Osteocyte (in vitro differentiated cells): ENCODE measurements around the gene SPATS2L. TPM values are rescaled to one million over a fixed set of nuclear protein-coding genes. Genes with fewer than 3 reads are reported as not detected.
A peak's percentile ranks its signal among the peaks of the same experiment; 100 is the strongest.

Experiments used
- DNase-seq: peaks from one replicate; pipeline ENCODE4 v3.0.0; 2021; ENCODE audit warnings: mixed read lengths; ENCODE audit not compliant: unreplicated experiment; ENCODE audit errors: extremely low spot score
- H3K27ac Mint-ChIP-seq: one replicate; pipeline ENCODE4 v1.8.0; 2021; ENCODE audit warnings: mild to moderate bottlenecking, mixed read lengths; ENCODE audit not compliant: unreplicated experiment
- H3K27me3 Mint-ChIP-seq: one replicate; pipeline ENCODE4 v1.8.0; 2021; ENCODE audit warnings: mixed read lengths; ENCODE audit not compliant: unreplicated experiment
- H3K36me3 Mint-ChIP-seq: one replicate; pipeline ENCODE4 v1.8.0; 2021; ENCODE audit warnings: mixed read lengths; ENCODE audit not compliant: unreplicated experiment
- H3K4me1 Mint-ChIP-seq: one replicate; pipeline ENCODE4 v1.8.0; 2021; ENCODE audit warnings: mixed read lengths; ENCODE audit not compliant: unreplicated experiment
- H3K4me3 Mint-ChIP-seq: one replicate; pipeline ENCODE4 v1.8.0; 2021; ENCODE audit warnings: mild to moderate bottlenecking, moderate library complexity, mixed read lengths; ENCODE audit not compliant: unreplicated experiment
- H3K9me3 Mint-ChIP-seq: one replicate; pipeline ENCODE4 v1.8.0; 2021; ENCODE audit warnings: mixed read lengths; ENCODE audit not compliant: unreplicated experiment
- CTCF ChIP-seq: fragments of 200-600 bp; sonication (generic); IDR thresholded peaks from 2 replicates; pipeline ENCODE4 v1.5.0; 2021; ENCODE audit warnings: antibody characterized with exemption, mild to moderate bottlenecking, moderate library complexity
- long read RNA-seq: library from polyadenylated mRNA; unstranded; transcript quantifications from one replicate; pipeline ENCODE4 v2.0.0, GENCODE V29; 2021
- total RNA-seq: library from RNA; stranded (reverse); gene quantifications from 2 replicates; pipeline ENCODE4 v1.2.1, GENCODE V29; 2021

SPATS2L gene
- total RNA-seq: 152 and 155 TPM in 2 replicates
- long read RNA-seq, transcript SPATS2L-223 (3 exons, 745 nt): minor isoform, 5 of 112 reads
- long read RNA-seq, transcript SPATS2L-202 (12 exons, 2,119 nt): major isoform, 14 of 112 reads
- long read RNA-seq, transcript SPATS2L-204 (13 exons, 2,463 nt): minor isoform, 6 of 112 reads
- long read RNA-seq, transcript SPATS2L-209 (13 exons, 2,698 nt): minor isoform, 12 of 112 reads
- long read RNA-seq, partial matches to known transcripts: 43 of 112 reads
- long read RNA-seq, other reads (novel, unspliced or antisense): 29 of 112 reads

DNA sequence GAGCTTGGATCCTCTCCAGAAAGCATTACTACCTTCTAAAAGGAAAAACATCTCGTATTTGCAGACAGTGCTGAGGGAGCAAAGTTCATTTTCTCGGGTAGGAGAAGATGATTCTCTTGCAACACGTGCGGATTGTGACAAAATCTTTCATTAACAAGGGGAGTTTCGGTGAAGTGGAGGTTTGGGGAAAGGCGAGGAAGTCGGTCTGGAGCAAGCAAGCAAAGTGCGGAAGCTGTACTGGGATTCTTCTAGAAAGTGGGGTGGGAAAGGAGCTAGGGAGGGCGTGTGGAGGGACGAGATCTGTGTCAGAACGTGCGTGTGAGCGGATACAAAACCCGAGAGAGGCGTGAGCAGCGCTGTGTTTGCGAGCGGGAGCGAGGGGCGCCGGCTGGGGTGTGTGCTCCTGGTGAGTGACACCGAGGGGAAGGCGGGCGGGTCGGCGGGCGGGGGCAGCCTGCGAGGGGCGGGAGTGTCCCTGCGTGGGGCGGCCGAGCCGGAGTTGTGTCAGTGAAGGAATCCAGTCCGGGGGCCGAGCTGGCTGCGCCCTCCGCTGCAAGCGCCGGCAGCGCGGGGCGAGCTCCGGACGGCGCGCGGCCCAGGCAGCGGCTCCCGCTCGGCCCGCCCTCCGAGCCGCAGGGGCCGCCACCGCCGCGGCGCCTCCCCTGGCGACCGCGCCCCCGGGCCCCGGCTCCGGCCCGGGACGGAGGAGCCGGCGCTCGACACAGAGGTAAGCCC lies at the start of gene SPATS2L:
Gene SPATS2L (plus strand): TSS at position 498 of the 735 bp plus-strand sequence. CDS start 82,552 bp downstream, outside the sequence.
- no peaks in the 10 kb centered on the region for H3K36me3 Mint-ChIP-seq
- no peaks in the 10 kb centered on the region for H3K9me3 Mint-ChIP-seq
- peaks cover 49% of the 10 kb centered on the region for H3K4me1 Mint-ChIP-seq
- H3K27me3 Mint-ChIP-seq: no peaks in the 10 kb centered on the region
- H3K4me3 Mint-ChIP-seq: peak within 1 kb of the TSS; percentile 82
- H3K27ac Mint-ChIP-seq: peak within 1 kb of the TSS; percentile 88
- no peak for TF ChIP-seq CTCF
- peak; percentile 90 for DNase-seq

GRCh38 chr2:200257570-200257969 lies 48.9 kb upstream of the SPATS2L start:
- Mint-ChIP-seq H3K36me3 (no peaks in the 10 kb centered on the region), H3K27me3 (no peaks in the 10 kb centered on the region), H3K9me3 (peaks cover 6% of the 10 kb centered on the region), H3K27ac (no peak overlapping the region), H3K4me3 (no peak overlapping the region), H3K4me1 (peaks cover 26% of the 10 kb centered on the region)
- TF ChIP-seq CTCF: no peak
- no peak for DNase-seq

- Mint-ChIP-seq H3K4me1 (peaks cover 21% of the 10 kb centered on the region), H3K9me3 (peaks cover 6% of the 10 kb centered on the region), H3K27ac (no peak overlapping the region), H3K4me3 (no peak overlapping the region), H3K27me3 (no peaks in the 10 kb centered on the region), H3K36me3 (no peaks in the 10 kb centered on the region)
- no peak for TF ChIP-seq CTCF
- no peak for DNase-seq
Observed at GRCh38 chr2:200258081-200258480, 48.4 kb upstream of the SPATS2L start.

DNA sequence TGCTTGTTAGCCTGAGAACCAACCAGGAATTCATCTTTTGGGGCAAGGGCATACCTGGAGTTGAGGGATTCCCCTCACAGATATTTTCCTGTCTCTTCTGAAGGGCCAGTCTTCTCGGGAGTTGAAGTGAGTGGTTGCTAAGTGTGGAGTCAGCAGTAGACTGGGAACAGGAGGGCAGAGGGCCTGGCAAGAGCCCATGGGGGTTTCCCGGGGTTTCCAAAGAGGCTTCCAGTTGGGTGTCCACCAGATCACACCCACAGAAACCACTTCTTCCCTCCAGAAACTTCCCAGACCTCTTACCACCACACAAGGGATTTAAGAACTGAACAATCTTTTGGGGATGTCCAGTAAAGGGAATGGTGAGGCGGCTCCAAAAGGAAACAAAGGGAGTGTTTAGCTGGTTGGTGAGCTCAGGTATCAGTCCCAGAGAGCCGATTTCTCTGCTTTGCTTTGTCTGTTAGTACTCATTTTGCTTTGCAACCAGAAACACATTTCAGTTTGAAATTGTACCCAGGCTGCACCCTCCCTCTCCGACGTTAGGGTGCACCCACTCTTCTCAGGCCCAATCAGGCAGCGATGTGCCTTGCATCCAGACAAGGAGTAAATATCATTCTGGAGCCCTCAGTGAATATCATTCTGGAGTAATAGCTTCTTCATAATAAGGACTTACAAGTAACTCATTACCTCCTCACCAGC lies 47.5 kb upstream of the SPATS2L start:
- Mint-ChIP-seq H3K4me1 (peaks cover 12% of the 10 kb centered on the region), H3K27me3 (no peaks in the 10 kb centered on the region), H3K4me3 (no peak overlapping the region), H3K36me3 (no peaks in the 10 kb centered on the region), H3K27ac (no peak overlapping the region), H3K9me3 (peaks cover 6% of the 10 kb centered on the region)
- no peak for TF ChIP-seq CTCF
- DNase-seq: no peak

GRCh38 chr2:200259577-200259957 lies 46.9 kb upstream of the SPATS2L start:
- TF ChIP-seq CTCF: no peak
- peaks cover 7% of the 10 kb centered on the region for H3K4me1 Mint-ChIP-seq
- H3K4me3 Mint-ChIP-seq: no peak overlapping the region
- DNase-seq: no peak
- H3K9me3 Mint-ChIP-seq: peaks cover 6% of the 10 kb centered on the region
- no peak overlapping the region for H3K27ac Mint-ChIP-seq
- H3K36me3 Mint-ChIP-seq: no peaks in the 10 kb centered on the region
- H3K27me3 Mint-ChIP-seq: no peaks in the 10 kb centered on the region
